ENCODE data around the gene C4BPB.
A peak's percentile ranks its signal among the peaks of the same experiment; 100 is the strongest.

The C4BPB gene

GRCh38 chr1:207088161-207088560, 499 bp upstream of the C4BPB start:
- no peak for DNase-seq

- no peak for DNase-seq
Measured at GRCh38 chr1:207089627-207090355, 1.1 kb downstream of the C4BPB start.

- DNase-seq: no peak
Measured at GRCh38 chr1:207091200-207091908, 2.7 kb downstream of the C4BPB start.

DNA sequence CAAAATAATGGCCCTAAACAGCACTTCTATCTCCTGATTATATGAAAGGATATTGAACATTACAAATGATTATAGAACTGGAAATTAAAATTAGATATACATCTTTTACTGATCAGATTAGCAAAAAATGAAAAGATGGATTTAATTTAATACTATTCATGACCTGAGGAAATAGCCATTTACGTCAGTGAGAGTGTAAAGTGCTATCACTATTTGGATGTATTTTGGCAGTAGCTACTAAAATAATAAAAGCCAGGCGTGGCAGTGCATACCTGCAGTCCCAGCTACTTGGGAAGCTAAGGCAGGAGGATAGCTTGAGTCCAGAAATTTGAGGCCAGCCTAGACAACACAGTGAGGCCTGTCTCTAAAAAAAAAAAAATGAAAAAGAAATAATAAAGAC, 5.3 kb downstream of the C4BPB start:
- no peak for DNase-seq

GRCh38 chr1:207097871-207098324, 9.2 kb downstream of the C4BPB start:
- peak; percentile 55 for DNase-seq

DNA sequence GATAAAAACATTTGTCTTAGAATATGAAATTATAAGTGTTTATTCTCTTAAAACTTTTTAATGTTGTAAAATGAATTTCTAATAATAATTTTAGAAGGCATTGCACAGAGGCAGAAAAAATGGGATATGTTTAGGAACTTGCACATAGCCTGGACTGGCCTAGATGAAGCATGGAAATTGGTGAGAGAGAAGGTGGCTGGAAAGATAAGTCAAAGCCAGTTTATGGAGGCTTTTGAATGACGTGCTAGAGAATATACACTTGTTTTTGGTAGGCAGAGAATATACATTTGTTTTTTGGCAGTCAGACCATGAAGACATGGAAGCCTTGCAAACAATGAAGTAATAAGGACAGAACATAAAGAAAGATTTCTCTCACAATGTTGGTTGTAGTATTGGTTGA, 13.1 kb downstream of the C4BPB start:
- no peak for DNase-seq

GRCh38 chr1:207102146-207102545, 13.5 kb downstream of the C4BPB start:
- no peak for DNase-seq

DNA sequence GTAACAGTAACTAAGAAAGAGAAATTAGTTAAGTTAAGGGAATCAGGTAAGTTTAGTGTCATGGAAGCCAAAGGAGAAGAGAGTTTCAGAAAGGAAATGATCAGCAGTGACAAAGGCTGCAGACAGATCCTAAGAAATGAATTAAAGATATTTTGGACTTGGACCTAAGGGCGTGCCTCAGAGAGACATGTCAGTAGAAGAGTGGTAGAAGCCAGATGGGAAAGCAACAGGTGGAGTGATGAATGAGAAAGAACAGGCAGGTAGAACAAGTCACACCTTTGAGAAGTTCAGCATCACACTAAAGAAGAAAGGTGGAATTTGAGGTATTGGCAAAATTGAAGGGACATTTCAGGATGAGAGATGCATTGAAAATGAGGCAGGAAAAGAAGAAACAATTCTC, 14.0 kb downstream of the C4BPB start:
- DNase-seq: no peak

GRCh38 chr1:207103892-207104373, 15.3 kb downstream of the C4BPB start, which contains the start of gene C4BPA:
C4BPA (plus strand) TSS chr1:207104233; CDS start chr1:207113026, 8,793 bp downstream.
- DNase-seq: no peak

- no peak for DNase-seq
Measured at GRCh38 chr1:207109004-207109403, 20.3 kb downstream of the C4BPB start.

DNA sequence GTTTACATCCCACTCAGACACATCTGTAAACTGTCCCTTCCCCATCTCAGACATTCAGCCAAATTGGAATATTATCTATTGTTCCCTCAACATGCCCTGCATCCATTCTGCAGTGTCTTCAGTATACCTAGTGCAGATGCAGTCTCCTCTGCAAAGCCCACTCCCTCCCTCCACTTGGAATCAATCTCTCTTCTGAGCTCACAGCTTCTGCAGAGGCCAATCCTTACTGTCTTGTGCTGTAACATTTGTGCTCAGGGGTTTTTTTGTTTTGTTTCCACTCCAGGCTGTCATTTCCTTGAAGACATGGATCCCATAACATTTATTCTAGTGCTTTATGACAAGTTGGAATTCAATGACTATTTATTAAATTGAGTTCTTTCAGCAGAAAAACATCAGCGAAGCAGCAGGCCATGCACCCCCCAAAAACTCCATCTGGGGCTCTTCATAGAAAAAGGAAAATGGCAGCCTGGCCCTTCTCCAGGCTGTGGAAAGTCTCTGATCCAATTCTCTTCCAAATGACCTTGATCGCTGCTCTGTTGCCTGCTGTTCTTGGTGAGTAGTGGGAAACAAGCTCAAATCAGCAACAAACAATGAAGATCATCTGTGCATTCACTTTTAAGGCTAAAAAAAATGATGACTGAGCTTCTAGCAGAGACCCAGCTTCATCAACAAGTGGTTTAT, 24.1 kb downstream of the C4BPB start:
- no peak for DNase-seq

DNA sequence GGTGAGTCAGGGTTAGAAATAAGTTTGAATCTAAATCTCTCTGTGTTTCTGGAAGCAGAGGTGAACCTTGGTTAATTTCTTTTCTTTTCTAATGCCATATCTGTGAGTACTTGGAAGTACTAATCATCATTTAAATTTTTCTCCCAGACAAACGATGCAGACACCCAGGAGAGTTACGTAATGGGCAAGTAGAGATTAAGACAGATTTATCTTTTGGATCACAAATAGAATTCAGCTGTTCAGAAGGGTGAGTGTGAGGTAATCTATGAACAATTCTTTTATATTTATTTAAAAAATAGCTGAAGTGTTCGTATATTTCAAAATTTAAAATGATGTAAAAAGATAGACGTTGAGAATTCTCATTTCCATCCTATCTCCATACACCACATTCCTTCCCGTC, 26.6 kb downstream of the C4BPB start:
- DNase-seq: no peak

DNA sequence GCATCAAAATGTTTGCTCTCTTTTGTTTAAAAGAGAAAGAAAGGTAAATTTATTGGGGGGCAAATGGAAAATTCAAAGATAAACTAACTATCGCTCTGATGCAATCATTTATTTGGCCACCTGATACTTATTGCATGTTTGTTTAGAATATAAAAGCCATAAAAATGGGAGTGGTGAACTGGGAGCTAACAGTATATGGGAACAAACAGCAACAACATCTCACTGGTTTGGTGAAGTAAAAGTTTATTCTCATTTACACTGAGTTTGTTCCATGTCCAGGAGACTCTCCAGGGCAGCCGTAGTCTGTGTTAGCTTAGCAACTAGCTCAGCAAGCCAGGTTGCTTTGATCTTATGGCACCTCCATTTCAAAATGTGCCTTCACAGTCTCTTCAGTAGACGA, 35.7 kb downstream of the C4BPB start:
- DNase-seq: no peak

DNA sequence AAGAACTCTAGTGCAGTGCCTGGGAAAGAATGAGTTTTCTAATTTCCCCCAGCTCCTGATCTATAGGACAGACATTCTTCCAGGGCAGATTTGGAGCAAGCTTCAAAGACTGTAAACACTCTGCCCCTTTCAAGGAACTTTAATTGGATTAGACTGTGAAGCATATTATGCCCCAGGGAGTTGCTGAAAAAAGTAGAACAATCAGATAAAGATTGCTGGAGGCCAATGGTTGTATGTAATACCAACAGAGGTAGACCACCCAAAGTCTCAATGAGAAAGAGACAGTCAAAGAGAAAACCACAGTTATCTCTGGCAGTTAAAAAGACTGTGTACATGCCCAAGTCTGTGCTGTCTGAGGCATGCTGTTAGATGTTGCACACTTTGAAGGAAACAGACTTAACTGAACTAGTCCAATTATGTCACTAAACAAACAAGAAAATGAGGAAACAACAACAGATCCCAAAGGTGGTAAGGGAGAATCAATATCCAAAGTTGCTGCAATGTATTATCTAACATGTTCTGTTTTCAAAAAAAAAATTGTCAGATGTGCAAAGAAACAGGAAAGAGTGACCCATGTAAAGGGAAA, 39.8 kb downstream of the C4BPB start:
- DNase-seq: no peak

DNA sequence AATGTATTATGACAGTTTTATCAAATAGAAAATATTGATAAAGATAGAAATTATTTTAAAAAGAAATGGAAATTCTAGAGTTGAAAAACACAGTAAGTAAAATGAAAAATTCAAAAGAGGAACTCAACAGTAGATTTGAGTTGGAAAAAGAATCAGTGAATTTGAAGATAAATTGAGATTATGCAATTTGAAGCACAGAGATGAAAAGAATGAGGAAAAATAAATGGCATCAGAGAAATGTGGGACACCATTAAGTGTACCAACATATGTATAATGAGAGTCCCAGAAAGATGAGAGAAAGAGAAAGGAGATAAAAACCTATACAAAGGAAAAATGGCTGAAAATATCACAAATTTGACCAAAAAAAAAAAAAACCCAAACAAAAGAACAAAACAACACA, 40.4 kb downstream of the C4BPB start:
- no peak for DNase-seq

DNA sequence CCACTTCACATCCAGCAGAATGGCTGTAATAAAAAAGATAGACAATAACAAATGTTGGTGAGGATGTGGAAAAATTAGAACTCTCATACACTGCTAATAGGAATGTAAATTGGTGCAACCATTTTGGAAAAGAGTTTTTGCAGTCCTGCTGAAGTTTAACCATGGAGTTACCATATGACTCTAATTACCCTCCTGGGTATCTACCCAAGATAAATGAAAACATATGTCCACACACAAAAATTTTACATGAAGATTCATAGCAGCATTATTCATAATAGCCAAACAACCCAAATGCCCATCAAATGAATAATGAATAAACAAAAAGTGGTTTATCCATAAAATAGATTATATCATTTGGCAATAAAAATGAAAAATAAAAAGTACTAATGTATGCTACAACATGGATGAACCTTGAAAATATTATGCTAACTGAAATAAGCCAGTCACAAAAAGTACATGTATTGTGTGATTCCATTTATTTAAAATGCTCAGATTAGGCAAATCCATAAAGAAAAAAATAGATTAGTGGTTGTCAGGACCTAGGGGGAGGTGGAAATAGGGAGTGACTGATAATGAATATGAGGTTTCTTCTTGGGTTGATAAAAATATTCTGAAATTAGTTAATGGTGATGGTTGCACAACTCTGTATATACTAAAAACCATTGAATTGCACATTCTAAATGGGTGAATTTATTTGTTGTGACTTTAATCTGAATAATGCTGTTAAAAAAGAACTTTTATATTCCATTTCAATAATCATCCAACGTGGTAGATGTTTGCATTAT, 41.8 kb downstream of the C4BPB start:
- DNase-seq: no peak

- no peak for DNase-seq
Measured at GRCh38 chr1:207131163-207131562, 42.5 kb downstream of the C4BPB start.

GRCh38 chr1:207134581-207134980, 45.9 kb downstream of the C4BPB start:
- no peak for DNase-seq

GRCh38 chr1:207139616-207140015, 51.0 kb downstream of the C4BPB start:
- DNase-seq: no peak

GRCh38 chr1:207140536-207140935, 51.9 kb downstream of the C4BPB start:
- DNase-seq: no peak

DNA sequence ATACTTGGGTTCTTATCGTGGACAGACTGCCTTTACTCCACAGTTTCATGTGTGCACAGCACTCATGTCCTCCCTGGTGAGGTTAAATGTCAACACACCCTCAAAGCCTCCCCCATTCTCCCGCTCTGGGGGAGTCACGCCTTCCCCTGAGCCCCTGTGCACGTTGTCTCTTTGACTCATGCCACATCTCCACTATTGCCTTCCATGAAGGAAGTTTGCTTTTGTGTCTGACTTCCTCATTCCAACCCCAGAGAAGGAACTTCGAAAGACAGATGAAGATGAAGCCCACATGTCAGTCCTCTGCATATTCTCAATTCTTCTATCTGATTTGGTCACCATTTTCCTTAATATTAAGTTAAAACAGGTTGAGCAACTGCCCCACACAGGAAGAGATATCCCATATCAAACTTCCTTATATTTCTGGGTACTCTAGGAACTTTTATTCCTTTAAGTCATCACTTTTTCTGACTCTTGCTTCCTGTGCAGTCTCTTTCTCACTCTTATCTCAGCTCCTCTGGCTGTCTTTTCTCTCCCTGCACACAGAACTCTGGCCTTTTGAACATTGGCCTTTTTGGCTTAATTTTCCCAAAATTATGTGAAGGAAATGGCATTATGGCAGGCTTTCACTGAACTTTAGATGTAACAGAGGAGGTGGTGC, 56.9 kb downstream of the C4BPB start:
- DNase-seq: no peak

All from stimulated activated CD4-positive, alpha-beta T cell treated with anti-CD3 and anti-CD28 coated beads, Interleukin-15, amount 100 ng/mL, for 24 hours (primary cell).